Peyer's patch (tissue), 4 donors: ENCODE measurements around the gene DIP2A.

Experiments
- POLR2A ChIP-seq, 2 donors: fragments of 450-650 bp; IDR thresholded peaks; one replicate each; pipeline ENCODE4 v1.5.1; 2017; ENCODE audit warnings: antibody characterized with exemption in 2 of 2, mild to moderate bottlenecking in 2 of 2, moderate library complexity in 2 of 2
- TF ChIP-seq, protein P1 (sequence below), 6 experiments: fragments of 450-650 bp in 4 of 6; fragments of 200-600 bp in 2 of 6; sonication (generic) in 1 of 6; IDR thresholded peaks; one replicate each; pipeline ENCODE4 v1.5.1; 2017 to 2019; ENCODE audit warnings: antibody characterized with exemption in 6 of 6, mild to moderate bottlenecking in 3 of 6, moderate library complexity in 1 of 6

DNA sequence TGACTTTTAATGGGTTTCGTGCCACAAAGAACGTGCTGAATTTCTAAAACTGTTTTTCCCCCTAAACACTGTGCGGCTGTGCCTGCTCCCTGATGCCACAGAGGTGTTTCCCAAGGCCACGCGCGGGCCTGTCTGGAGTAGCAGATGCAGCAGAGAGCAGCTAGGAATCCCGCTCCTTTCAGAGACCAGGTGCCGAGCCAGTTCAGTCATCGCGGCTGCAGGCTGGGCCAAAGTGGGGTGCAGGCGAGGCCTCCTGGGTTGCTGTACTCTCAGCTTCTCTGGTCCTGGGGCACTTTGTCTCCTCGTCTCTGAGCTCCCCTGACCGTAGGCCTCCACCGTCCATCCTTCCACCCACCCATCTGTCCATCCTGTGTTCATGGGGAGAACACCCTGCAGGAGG is 17.4 kb upstream of the DIP2A start:
- TF ChIP-seq, protein P1, sequence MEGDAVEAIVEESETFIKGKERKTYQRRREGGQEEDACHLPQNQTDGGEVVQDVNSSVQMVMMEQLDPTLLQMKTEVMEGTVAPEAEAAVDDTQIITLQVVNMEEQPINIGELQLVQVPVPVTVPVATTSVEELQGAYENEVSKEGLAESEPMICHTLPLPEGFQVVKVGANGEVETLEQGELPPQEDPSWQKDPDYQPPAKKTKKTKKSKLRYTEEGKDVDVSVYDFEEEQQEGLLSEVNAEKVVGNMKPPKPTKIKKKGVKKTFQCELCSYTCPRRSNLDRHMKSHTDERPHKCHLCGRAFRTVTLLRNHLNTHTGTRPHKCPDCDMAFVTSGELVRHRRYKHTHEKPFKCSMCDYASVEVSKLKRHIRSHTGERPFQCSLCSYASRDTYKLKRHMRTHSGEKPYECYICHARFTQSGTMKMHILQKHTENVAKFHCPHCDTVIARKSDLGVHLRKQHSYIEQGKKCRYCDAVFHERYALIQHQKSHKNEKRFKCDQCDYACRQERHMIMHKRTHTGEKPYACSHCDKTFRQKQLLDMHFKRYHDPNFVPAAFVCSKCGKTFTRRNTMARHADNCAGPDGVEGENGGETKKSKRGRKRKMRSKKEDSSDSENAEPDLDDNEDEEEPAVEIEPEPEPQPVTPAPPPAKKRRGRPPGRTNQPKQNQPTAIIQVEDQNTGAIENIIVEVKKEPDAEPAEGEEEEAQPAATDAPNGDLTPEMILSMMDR (IDR thresholded peaks at IDR 0.05), result no peak
- TF ChIP-seq POLR2A (IDR thresholded peaks at IDR 0.05), result no peak
